NCI-H748 (cell line): ENCODE measurements around the gene PTPRD.
"Not testable (repeated sequence)": the region's sequence is repeated elsewhere in the genome, so short reads cannot be mapped to it uniquely, and the experiment has no call there.

Experiments
- DNase-seq: peaks from one replicate; lab custom pipeline; 2025; ENCODE audit not compliant: unreplicated experiment; lab: John Stamatoyannopoulos, UW

The PTPRD gene

DNA sequence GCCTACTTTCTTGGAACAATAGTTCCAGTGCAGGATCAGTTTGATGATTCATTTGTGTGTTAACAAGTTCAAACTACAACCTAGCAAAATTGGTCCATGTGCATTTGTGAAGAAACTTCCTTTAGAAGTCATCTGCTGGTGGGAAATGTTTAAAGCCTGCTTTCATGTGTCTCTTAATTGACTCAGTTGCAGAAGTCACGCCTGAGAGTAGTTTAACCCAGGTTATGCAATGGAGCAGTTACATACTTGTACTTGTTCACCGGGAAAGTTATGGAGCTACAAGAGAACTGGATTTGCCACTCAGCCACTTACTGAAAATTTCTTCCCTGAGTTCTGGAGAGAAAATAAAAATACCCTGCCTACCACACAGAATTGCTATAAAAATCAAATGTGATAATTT is 1397.8 kb downstream of the PTPRD start:
- peak; percentile 25 for DNase-seq

DNA sequence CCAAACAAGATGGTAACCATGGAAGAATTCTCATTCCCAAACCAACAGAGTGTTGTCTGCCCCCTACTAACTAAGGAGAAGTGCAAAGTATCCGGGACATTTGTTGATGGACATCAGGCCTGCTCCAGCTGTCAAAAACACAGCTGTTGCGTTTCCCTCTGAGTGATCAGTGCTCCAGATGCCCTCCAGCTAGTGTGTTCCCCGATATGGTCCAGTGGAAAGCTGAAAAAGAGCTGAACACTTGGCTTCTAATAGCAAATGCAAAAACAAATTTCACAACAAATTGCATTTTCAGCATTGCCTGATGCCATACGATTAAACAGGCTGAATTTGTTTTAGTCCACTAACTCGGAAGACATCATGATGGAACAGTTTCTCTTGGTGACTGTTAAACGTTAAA is 1398.7 kb downstream of the PTPRD start:
- DNase-seq: peak; percentile 86

GRCh38 chr9:9212963-9213362 is 1399.8 kb downstream of the PTPRD start:
- DNase-seq: no peak

- DNase-seq: no peak
Observed at GRCh38 chr9:9202276-9202675, 1410.5 kb downstream of the PTPRD start.

DNA sequence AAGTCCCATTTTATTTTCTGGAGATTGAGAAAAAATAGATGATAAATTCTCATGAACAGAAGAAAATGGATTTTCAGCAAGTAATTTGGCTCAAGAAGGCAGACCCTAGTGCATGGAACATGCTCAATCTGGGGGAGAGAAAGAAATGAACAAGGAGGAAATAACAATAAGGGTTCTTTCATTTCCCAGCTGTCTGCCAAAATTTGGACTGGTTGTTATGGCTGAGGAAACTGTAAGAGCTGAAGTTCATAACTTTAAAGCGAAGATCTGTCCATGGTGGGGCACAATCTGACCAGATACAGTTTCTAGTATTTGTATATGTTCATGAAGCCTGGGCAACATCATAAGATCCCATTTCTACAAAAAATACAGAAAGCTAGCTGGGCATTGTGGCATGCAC is 1426.7 kb downstream of the PTPRD start:
- DNase-seq: no peak

DNA sequence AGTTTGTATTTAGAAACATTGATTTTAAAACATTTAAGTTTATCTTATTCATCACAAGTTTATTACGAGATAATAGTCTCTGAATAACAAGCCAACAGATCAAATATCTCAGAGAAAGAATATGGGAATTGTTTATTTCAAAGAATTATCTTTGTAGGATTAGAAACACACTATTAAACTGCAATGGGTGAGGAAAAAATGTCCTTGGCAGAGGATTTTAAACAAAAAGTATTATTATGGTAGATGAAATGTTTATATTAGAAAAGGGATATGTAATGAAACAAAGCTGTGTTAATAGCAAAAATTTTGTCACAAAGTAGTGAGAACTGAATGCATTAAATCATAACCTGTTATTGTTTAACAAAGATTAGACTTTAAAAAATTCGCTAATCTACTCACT is 1430.4 kb downstream of the PTPRD start:
- no peak for DNase-seq

- no peak for DNase-seq
Observed at GRCh38 chr9:9177081-9177480, 1435.7 kb downstream of the PTPRD start.

DNA sequence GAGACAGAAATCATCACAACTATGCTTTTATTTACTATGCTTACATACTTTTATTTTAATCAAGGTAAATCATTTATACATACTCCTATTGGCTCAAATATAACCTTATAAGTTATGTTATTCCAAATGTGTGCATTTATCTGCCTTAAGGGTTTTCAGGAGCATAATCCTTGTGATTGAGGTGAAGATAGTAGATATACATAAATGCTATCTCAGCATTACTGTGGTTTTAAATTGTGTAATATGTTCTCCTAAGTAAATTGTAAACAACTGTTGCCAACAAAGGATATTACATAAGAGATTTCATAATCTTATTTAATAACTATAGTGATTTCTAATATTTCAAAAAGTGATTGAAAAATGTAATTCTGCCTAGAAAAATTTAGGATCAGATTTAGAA is 1438.4 kb downstream of the PTPRD start:
- no peak for DNase-seq

- peak; percentile 76 for DNase-seq
Observed at GRCh38 chr9:9173264-9173663, 1439.5 kb downstream of the PTPRD start.

DNA sequence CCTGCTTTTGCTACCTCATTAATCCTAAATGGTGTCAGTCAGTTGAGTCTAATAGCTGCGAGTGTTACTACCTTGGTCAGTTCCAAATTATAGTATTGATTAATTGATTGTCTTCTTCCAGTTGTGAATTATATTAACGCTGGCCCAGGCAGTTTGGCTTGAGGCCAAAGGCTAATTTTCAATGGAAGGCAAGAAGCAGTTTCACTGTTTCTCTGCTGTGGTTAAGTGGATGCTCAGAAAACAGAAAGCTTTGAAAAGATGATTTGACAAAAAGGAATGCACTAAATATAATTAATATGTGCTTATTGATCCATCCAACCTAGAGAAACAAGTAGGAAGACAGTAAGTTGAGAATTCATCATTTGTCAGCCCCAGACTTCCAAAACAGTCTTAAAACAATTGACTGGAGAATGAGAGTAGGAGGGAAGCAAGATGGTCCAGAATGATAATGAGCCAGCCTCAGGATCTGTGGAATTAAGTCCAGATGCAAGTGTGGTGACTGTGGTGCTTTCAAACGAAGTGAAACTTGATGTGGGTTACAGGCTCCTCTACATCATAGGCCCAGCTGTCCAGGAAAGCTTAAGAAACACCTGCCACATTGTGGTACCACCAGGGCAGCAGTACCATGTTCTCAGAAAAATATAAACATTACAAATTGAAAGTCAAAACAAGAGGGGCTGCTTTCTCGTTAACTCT is 1442.2 kb downstream of the PTPRD start:
- DNase-seq: peak; percentile 79

- peak; percentile 93 for DNase-seq
Observed at GRCh38 chr9:9142001-9142400, 1470.8 kb downstream of the PTPRD start.

DNA sequence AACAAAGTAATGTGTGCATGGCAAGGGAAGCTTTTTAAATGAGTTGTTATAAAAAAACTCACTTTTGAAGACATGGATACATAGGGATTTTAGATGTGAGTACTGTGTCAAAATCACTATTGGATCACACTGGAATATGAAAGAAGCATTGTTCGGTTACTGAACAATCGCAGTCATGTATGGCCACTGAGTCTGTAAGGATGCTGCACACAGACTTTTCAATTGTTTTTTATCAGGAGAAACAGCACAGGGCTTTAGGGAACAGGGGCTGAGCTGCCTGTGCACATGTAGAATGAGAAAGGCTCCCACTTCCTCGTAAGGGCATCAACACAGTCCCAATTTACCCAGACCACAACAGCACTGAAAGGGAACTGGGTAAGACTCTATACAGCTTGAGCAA is 1479.3 kb downstream of the PTPRD start:
- DNase-seq: no peak

DNA sequence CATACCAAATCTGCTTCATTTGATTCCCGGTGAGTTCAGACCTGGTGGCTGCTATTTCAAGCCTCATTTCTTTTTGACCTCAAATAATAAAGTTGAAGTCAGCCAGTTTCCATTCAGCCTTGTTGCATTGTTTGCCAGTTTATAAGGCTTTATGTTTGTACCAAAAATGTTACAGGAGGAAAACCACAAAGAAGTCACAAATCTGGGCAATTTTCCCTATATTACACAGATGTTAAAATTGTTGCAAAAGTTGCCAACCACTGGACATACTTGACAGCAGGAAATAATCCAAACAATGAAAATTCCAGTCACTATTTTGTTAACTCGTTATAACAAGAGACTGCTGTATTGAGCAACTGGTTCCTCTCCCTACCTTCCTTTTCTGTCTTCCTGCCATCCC is 1488.2 kb downstream of the PTPRD start:
- DNase-seq: no peak

DNA sequence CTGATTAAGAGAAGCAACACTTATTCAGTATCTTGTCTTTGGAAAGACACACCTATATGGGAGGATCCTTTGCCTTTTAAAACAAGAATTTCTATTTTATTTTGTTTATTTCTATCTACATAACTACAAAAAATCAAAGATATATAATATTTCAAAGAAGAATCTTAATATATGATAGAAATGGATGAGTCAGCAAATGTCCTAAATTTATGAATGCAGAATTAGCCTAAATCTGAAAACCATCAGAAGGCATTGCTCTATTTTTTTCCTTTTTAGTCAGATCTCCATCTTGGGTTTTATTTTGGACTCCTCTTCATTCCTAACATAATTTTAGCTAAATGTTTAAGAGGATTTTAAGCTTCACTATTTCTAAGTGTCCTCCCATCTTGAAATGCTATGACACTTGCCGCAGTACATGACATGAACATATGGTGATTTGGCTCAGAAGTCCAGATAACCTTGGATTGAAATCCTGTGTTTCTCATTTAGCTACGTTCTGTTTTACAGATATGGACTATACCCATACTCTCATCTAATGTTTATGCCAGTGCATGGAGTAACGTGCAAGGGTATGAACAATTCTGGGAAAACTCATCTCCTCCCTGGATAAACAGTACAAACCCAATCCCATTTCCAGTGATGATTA is 1490.4 kb downstream of the PTPRD start:
- DNase-seq: no peak

- peak; percentile 47 for DNase-seq
Observed at GRCh38 chr9:9117866-9118265, 1494.9 kb downstream of the PTPRD start.

DNA sequence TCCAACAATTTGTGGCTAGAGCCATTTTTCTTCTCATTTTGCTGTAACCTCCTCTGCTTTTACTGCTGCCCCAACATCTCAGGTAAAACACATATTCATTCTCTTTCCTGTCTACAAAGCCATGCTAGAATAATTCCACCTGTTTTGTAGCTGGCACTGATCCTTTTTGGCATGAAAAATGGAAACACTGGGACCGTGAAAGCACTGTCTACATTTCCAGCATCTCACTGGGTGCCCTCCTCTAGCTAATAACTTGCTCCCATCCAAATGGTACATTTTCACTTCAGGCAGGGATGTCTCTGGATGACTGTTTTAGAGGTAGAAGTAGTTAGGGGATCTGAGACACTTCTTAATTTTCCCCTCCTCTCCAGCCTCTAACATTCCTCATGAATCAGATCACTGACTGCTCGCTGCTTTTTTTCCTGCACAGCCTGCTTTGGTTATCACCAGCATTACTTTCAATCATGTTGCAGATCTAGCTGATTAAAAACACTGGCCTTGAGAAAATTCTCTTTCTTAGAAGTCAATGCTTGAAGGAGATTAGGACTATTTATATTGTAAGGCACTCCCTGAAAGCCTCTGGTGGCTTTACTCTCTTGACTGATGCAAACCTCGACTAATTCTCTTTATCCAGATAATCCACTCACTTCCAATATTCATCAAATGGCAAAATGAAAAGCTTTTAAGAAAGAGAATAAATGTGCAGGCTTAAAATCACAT is 1500.6 kb downstream of the PTPRD start:
- no peak for DNase-seq

DNA sequence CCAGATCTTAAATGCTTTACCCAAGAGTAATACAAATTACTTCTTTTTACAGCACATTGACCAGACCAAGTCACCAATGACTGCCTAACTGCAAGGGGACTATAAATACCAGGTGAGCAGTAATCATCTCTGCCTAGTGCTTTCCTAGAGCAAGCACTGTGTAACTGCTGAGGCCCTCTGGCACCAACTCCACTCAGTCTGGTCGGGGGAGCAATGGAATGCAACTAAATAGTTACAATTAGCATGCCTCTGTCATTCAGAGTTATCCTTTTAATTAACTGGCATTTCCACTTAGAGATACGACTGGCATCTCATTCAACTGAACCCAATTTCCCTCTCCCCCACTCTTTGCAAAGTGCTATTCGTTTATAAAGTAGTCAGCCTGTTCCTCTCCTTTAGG is 1504.2 kb downstream of the PTPRD start:
- no peak for DNase-seq

- DNase-seq: peak; percentile 75
Observed at GRCh38 chr9:9102295-9102694, 1510.5 kb downstream of the PTPRD start.

- DNase-seq: no peak
Observed at GRCh38 chr9:9100070-9100469, 1512.7 kb downstream of the PTPRD start.

DNA sequence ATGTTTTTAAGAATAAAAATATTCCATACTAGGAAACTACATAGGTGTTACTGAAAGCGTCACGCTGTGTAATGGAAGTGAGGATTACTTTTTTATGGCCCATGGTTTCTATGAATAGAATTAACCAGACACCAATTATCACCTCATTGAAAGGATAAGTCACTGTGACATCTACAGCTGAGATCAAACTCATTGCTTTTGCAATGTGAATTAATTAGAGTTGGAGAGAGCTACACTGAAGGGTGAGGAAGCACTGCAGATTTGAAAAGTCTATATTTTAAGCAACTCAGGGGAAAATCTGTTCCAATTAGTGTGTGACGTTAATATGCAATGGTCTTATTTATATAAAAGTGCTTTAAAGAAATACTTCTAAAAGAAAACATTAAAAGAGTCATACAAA is 1513.2 kb downstream of the PTPRD start:
- DNase-seq: peak; percentile 89

GRCh38 chr9:9097254-9097653 is 1515.5 kb downstream of the PTPRD start:
- DNase-seq: not testable (repeated sequence)

DNA sequence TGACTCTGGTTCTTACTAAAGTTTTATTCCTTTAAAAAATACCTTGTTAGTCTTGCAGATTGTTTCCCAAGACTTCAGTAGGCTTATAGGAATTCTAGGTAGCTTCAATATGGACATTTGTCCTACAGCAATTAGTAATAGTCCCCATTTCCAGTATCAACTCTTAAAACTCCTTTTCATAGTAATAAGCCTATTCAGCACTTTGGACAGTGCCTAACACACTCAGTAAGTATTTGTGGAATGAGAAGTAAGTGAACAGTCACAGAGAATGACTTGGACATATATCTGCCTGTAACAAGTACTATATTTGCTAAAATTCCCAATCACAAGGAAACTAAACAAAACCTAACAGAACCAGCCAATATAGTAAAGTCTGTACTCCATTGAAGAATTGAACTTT is 1521.4 kb downstream of the PTPRD start:
- DNase-seq: no peak
